CD4-positive, alpha-beta T cell (primary cell): ENCODE results near the gene PTPRD. TPM values are rescaled to one million over a fixed set of nuclear protein-coding genes. Genes with fewer than 3 reads are reported as not detected.

Experiments used
- ATAC-seq: fragments of 200-7000 bp; cut with Tn5 transposase; one replicate; pipeline ENCODE4 v1.10.0; 2022; ENCODE audit warnings: mild to moderate bottlenecking; ENCODE audit not compliant: poor library complexity
- CTCF ChIA-PET: fragments of 350-600 bp; sonication (Branson Sonifier 250); formaldehyde crosslinking; loops from one replicate; lab custom pipeline; 2021; ENCODE audit warnings: antibody characterized with exemption, inconsistent platforms; lab: Charles Lee
- POLR2A ChIA-PET: fragments of 350-600 bp; sonication (Branson Sonifier 250); formaldehyde crosslinking; loops from one replicate; lab custom pipeline; 2021; ENCODE audit warnings: antibody characterized with exemption, inconsistent platforms; lab: Charles Lee
- DNase-seq, 14 experiments: peaks; one replicate each; pipeline ENCODE4 v3.0.0-alpha.2; 2013 to 2020; ENCODE audit warnings: mixed read lengths in 2 of 14
- H3K27ac ChIP-seq, 2 donors: one replicate each; pipeline versions ENCODE4 v1.5.1 to v1.7.0; 2013; ENCODE audit warnings: low read length in 2 of 2, low read depth in 1 of 2, mild to moderate bottlenecking in 1 of 2
- H3K27me3 ChIP-seq, 2 experiments: 1 replicate in 1 of 2; 2 replicates in 1 of 2; pipeline versions ENCODE4 v1.6.1 to v1.7.0; 2013; ENCODE audit warnings: low read length in 2 of 2, control low read depth in 1 of 2, mild to moderate bottlenecking in 1 of 2, moderate library complexity in 1 of 2; ENCODE audit not compliant: insufficient read depth in 2 of 2, control insufficient read depth in 1 of 2
- H3K36me3 ChIP-seq: one replicate; pipeline ENCODE4 v1.6.1; 2013; ENCODE audit warnings: low read length, control low read depth; ENCODE audit not compliant: insufficient read depth
- H3K4me1 ChIP-seq: one replicate; pipeline ENCODE4 v1.6.1; 2013; ENCODE audit warnings: low read length, control low read depth; ENCODE audit not compliant: insufficient read depth
- H3K4me3 ChIP-seq: one replicate; pipeline ENCODE4 v1.5.1; 2013; ENCODE audit warnings: mild to moderate bottlenecking, low read length, moderate library complexity
- H3K9me3 ChIP-seq, 2 experiments: 1 replicate in 1 of 2; 2 replicates in 1 of 2; pipeline versions ENCODE4 v1.6.1 to v1.7.0; 2013; ENCODE audit warnings: low read length in 2 of 2, mild to moderate bottlenecking in 2 of 2, control low read depth in 1 of 2, moderate library complexity in 1 of 2; ENCODE audit not compliant: control insufficient read depth in 1 of 2, insufficient read depth in 1 of 2
- H3K27ac Mint-ChIP-seq: one replicate; pipeline ENCODE4 v1.8.0; 2020; ENCODE audit warnings: mixed read lengths
- H3K27me3 Mint-ChIP-seq: one replicate; pipeline ENCODE4 v1.8.0; 2021; ENCODE audit warnings: mixed read lengths
- H3K36me3 Mint-ChIP-seq: one replicate; pipeline ENCODE4 v1.8.0; 2021; ENCODE audit warnings: low read depth, mixed read lengths
- H3K4me1 Mint-ChIP-seq: one replicate; pipeline ENCODE4 v1.8.0; 2021; ENCODE audit warnings: low read depth, mixed read lengths
- H3K4me3 Mint-ChIP-seq: one replicate; pipeline ENCODE4 v1.8.0; 2020; ENCODE audit warnings: mild to moderate bottlenecking, mixed read lengths
- H3K9me3 Mint-ChIP-seq: one replicate; pipeline ENCODE4 v1.8.0; 2020; ENCODE audit warnings: mixed read lengths
- CTCF ChIP-seq: fragments of 200-600 bp; IDR thresholded peaks from one replicate; pipeline ENCODE4 v1.8.0; 2022; ENCODE audit warnings: antibody characterized with exemption, mild to moderate bottlenecking
- intact Hi-C, 2 experiments: fragments of 100-400 bp; cut with DNase I in 1 of 2; cut with micrococcal nuclease in 1 of 2; formaldehyde crosslinking; loops; one replicate each; pipeline versions ENCODE4 v1.15.1 to v1.9.0; 2023 to 2025; cut with DNase I, micrococcal nuclease
- total RNA-seq, 174 experiments: library from RNA in 2 of 174; stranded (reverse) in 2 of 174; gene quantifications; one replicate each; pipeline ENCODE4 v1.2.3 and lab custom pipeline; 2021 to 2026

Gene PTPRD
- total RNA-seq, 2 experiments from 2014 or later = not detected

- POLR2A ChIA-PET = no interaction called here
- Histone ChIP-seq H3K4me1 (no peaks in the 10 kb centered on the region), H3K4me3 (no peak overlapping the region), H3K27ac (no peak overlapping the region), H3K9me3 (no peaks in the 10 kb centered on the region), H3K36me3 (no peaks in the 10 kb centered on the region), H3K27me3 (no peaks in the 10 kb centered on the region)
- no peak overlapping the region for H3K27ac Mint-ChIP-seq
- H3K27me3 Mint-ChIP-seq = no peaks in the 10 kb centered on the region
- no peak overlapping the region for H3K4me3 Mint-ChIP-seq
- no peaks in the 10 kb centered on the region for H3K36me3 Mint-ChIP-seq
- TF ChIP-seq CTCF = no peak
- CTCF ChIA-PET = no interaction called here
- no peaks in the 10 kb centered on the region for H3K4me1 Mint-ChIP-seq
- intact Hi-C loops = no loop called here
- ATAC-seq (no peak), DNase-seq (no peak)
- H3K9me3 Mint-ChIP-seq = no peaks in the 10 kb centered on the region
Observed at GRCh38 chr9:8457055-8457454, 2155.7 kb downstream of the PTPRD start.

- intact Hi-C loops = no loop called here
- Histone ChIP-seq H3K27me3 (no peaks in the 10 kb centered on the region), H3K4me3 (no peak overlapping the region), H3K27ac (no peak overlapping the region), H3K36me3 (no peaks in the 10 kb centered on the region), H3K9me3 (no peaks in the 10 kb centered on the region), H3K4me1 (no peaks in the 10 kb centered on the region)
- ChIA-PET CTCF (no interaction called here), POLR2A (no interaction called here)
- Mint-ChIP-seq H3K27me3 (no peaks in the 10 kb centered on the region), H3K27ac (no peak overlapping the region), H3K36me3 (no peaks in the 10 kb centered on the region), H3K4me1 (no peaks in the 10 kb centered on the region), H3K4me3 (no peak overlapping the region), H3K9me3 (no peaks in the 10 kb centered on the region)
- no peak for TF ChIP-seq CTCF
- ATAC-seq = no peak
- no peak for DNase-seq
Observed at GRCh38 chr9:8456344-8456743, 2156.5 kb downstream of the PTPRD start.

- Histone ChIP-seq H3K36me3 (no peaks in the 10 kb centered on the region), H3K4me3 (no peak overlapping the region), H3K9me3 (no peaks in the 10 kb centered on the region), H3K4me1 (no peaks in the 10 kb centered on the region), H3K27ac (no peak overlapping the region), H3K27me3 (peaks cover 0 to 3% of the 10 kb centered on the region in 2 experiments)
- ChIA-PET POLR2A (no interaction called here), CTCF (no interaction called here)
- H3K36me3 Mint-ChIP-seq = no peaks in the 10 kb centered on the region
- H3K4me3 Mint-ChIP-seq = no peak overlapping the region
- no peak for DNase-seq
- H3K27me3 Mint-ChIP-seq = no peaks in the 10 kb centered on the region
- H3K9me3 Mint-ChIP-seq = no peaks in the 10 kb centered on the region
- no peaks in the 10 kb centered on the region for H3K4me1 Mint-ChIP-seq
- TF ChIP-seq CTCF = no peak
- intact Hi-C loops = no loop called here
- no peak overlapping the region for H3K27ac Mint-ChIP-seq
- ATAC-seq = no peak
Observed at GRCh38 chr9:8450810-8451545, 2161.8 kb downstream of the PTPRD start.
